HG03442 (cell line): ENCODE data around the gene KERA.
A peak's percentile ranks its signal among the peaks of the same experiment; 100 is the strongest.

Experiments used
- ATAC-seq: cut with Tn5 transposase; IDR thresholded peaks from one replicate; pipeline ENCODE4 v1.9.1; 2021; ENCODE audit warnings: mild to moderate bottlenecking, moderate library complexity; ENCODE audit not compliant: unreplicated experiment

Gene KERA

GRCh38 chr12:91074154-91074709, 16.4 kb upstream of the KERA start:
- no peak for ATAC-seq

DNA sequence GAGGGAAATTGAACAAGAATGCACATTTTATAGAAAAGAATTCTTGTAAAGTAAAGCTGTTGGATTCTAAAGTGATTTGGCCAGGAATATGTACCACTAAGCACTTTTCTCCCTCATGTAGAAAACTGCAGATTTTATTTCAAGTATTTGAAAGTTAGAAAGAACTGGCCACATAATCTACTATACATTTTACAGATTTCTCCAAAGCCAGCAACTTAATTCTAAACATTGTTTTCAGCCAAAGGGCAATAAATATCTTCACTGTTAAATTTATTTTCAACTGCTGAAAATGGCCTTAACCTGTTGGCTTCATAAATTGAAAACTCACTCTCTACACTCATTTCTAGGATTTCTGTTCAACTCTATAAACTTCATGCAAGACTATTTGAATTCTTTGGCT, 15.6 kb upstream of the KERA start:
- ATAC-seq: no peak

DNA sequence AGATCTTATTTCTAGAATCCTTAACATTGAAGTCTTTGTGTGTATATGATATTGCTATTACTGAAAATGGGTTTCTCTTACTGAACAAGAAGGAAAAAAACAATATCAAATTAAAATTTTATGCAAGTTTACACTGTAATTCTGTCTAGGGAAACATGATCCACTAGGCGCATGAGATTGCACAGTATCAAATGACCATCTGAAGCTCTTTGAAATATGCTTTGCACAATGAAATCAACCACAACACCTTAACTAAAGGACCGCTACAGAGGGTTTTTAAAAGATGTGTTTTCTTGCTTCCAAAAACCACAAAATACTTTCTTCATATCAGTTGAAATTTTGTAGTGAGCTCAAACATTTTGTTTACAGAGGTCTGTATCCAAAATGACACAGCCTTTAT, 15.1 kb upstream of the KERA start:
- ATAC-seq: no peak

- no peak for ATAC-seq
Observed at GRCh38 chr12:91070936-91071335, 13.1 kb upstream of the KERA start.

DNA sequence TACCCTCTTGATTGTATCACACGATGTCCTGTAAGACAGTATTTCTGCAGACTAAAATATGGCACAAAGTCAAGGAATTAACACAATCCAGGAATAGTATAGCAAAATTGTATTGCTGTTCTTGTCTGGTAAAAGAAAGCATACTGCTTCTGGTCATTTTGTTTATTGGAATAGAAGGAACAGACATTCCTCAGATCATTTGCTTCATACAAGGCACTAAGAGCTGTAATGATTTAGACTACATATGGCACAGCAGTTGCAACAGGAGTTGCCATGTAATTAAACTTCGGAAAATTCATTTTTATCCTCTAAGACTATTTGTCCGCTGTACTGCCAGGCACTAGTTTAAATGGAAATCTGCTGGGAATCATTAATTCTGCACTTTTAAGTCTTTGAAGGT, 7.6 kb upstream of the KERA start:
- no peak for ATAC-seq

DNA sequence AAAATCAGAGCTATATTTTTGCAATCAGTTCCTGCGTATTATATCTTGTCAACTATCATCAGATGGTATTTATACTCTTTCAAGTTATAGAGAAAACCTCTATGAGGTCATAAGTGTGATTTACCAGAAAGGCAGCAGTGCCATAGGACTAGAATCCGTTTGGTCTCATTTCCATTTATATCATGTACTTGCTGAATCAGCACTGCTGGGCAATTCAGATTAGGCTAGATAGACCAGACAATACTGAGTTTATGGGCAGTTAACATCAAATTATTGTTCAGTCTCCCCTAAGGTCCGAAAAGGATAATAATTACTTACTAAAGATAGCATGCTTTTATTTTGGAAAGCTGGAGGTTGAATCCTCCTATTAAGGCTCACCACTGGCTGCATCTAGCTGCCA, 6.8 kb upstream of the KERA start:
- no peak for ATAC-seq

DNA sequence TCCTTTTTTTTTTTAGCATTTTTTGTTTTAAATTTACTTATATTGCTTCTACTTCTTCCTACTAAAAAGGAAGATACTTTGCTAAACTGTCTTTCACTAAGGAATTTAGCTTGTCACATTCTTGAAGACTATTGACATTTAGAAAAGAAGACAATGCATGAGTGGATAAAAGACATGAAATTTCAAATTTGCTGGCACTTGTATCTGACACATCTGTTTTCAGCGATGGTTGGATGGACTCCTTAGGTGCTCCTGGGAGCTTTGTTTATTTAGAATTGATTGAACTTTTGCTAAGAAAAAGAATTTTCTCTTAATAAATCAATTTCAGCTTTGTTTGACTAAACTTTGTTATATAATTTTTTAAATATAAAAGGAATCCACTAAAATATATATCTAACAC, 3.3 kb upstream of the KERA start:
- no peak for ATAC-seq

DNA sequence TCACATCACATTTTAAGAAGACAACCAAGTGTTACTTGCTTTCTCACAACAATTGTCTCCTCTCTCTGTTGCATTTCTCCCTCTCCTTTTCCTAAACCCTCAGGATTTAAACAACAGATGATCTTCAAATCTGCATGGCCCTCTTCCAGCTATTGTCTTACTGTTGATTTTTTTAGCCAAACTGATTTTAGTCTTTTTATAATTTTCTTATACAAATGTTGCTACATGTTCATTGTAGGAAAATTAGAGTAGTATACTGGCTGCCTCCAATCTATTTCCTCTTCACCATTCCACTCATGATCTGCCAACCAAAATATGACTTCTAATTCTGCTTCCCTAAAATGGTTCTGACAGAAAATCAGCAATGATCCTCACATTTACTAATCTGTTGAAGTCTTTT, 1.4 kb upstream of the KERA start:
- no peak for ATAC-seq

- ATAC-seq: no peak
Observed at GRCh38 chr12:91058786-91059185, 962 bp upstream of the KERA start.

GRCh38 chr12:91056488-91056887, 1.3 kb downstream of the KERA start:
- ATAC-seq: no peak

- ATAC-seq: no peak
Observed at GRCh38 chr12:91055976-91056375, 1.8 kb downstream of the KERA start.

- no peak for ATAC-seq
Observed at GRCh38 chr12:91053951-91054715, 3.7 kb downstream of the KERA start.

DNA sequence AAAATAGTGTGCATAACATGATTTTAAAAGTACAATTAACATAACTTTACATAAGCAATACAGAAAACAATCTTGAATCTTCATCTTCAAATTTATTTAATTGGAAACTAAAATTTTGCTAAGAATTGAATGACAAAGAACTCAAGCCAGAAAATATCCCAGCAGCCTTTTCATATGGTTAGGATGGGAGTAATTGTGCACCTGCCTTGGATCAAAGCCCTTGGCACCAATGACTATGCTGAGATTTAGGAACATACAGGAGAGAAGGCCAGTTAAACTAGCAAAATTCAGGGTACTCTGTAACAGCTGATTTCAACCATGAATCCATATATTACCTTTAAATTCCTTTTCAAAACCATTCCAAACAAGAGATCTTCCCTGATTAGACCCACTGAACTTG, 5.8 kb downstream of the KERA start:
- ATAC-seq: no peak

DNA sequence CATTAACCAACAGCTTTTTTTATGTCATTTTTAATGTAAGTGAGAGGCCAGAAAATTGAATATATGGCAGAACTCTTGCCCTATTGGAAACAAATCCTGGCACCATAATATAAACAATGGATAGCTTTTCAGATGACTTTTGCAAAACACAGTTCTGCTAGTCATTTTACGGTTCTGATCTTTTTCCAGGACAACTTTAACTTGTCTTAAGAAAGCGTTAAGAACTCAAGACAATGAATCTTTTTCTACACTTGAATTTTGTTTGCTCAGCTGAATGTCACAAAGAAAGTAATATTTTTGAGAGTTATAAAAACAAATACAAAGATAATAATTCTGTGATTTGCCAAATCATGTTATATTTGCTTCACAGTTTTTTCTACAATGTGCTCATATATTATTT, 13.2 kb downstream of the KERA start:
- no peak for ATAC-seq

DNA sequence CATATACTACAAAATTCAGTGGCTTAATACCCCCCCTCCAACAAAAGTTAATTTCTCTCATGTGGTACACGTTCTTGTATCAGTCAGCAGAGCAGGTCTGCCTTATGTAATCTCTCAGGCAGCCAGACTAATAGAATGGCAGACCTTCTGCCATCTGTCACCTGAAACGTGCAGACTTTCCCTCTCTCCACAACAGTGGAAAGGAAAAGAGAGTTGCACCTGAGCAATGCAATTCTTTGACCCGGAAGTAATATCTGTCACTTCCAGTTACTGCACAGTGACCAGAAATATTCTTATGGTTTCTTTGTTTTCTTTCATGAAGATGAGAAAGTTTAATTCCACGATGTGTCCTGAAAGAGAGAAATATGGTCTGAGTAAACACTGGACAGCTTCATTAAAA, 14.4 kb downstream of the KERA start:
- no peak for ATAC-seq

GRCh38 chr12:91040096-91040755, 17.6 kb downstream of the KERA start:
- no peak for ATAC-seq

GRCh38 chr12:91037276-91037675, 20.5 kb downstream of the KERA start:
- ATAC-seq: no peak

GRCh38 chr12:91033251-91033650, 24.6 kb downstream of the KERA start:
- no peak for ATAC-seq

DNA sequence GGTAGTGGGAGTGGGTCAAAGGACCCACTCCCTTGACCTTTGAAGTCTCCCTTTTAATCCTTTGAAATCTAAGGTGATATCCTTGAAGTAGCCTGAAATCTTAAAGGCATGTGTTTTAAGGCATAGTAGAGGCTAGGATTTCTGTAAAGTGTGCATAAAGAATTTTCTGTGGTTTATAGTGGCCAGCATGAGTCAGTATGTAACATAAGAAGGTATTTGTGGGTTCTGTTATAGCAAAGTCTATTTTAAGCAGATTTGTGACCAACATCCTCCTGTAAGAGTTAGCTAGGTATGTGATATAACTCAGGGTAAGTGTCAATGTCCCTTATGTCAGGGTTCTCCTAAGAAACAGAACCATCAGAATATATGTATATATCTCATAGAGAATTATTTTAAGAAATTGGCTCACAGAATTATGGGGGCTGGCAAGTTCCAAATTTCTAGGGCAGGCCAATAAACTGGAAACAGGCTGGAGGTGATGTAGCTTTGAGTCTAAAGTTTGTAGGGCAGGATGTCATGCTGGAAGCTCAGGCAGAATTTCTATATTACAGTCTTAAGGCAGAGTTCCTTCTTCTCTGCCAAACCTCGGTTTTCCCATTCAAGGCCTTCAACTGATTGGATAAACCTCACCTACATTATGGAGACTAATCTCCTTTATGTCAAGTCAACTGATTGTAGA, 34.4 kb downstream of the KERA start:
- ATAC-seq: peak; percentile 93

- ATAC-seq: no peak
Observed at GRCh38 chr12:91021076-91021475, 36.7 kb downstream of the KERA start.

DNA sequence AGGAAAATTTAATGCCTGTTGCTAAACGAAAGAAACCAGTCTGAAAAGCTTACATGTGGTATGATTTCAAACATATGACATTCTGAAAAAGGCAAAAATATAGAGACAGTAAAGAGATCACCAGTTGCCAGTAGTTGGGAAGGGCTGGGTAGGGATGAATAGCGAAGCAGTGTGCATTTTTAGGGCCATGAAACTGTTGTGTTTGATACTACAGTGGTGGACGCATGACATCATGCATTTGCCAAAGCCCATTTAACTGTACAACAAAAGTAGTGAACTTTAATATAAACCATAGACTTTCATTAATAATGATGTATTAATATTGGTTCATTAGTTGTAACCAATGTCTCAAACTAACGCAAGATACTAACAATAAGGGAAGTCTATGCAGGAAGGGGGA, 38.4 kb downstream of the KERA start:
- no peak for ATAC-seq
